Peyer's patch (tissue), 4 donors: ENCODE data around the gene GOLGA6L10. TPM values are rescaled to one million over a fixed set of nuclear protein-coding genes. Genes with fewer than 3 reads are reported as not detected.

Source experiments
- DNase-seq, 3 donors: peaks; one replicate each; pipeline ENCODE4 v3.0.0-alpha.2; 2017 to 2019
- H3K27ac ChIP-seq, 4 donors: fragments of 200-600 bp; sonication (generic); one replicate each; pipeline ENCODE4 v1.5.1; 2016 to 2019
- H3K27me3 ChIP-seq, 2 donors: fragments of 200-600 bp; sonication (generic); one replicate each; pipeline ENCODE4 v1.5.1; 2019
- H3K36me3 ChIP-seq, 3 donors: fragments of 200-600 bp; sonication (generic); one replicate each; pipeline ENCODE4 v1.5.1; 2016 to 2019
- H3K4me1 ChIP-seq, 4 donors: fragments of 200-600 bp; sonication (generic); one replicate each; pipeline ENCODE4 v1.5.1; 2016 to 2019
- H3K4me3 ChIP-seq, 4 donors: fragments of 200-600 bp; sonication (generic); 1 replicate in 3 of 4; 2 replicates in 1 of 4; pipeline ENCODE4 v1.5.1; 2016 to 2019; ENCODE audit warnings: mild to moderate bottlenecking in 1 of 4
- H3K9me3 ChIP-seq, 4 donors: fragments of 200-600 bp; sonication (generic); one replicate each; pipeline ENCODE4 v1.5.1; 2016 to 2019; ENCODE audit warnings: mild to moderate bottlenecking in 1 of 4
- POLR2A ChIP-seq, 2 donors: fragments of 450-650 bp; IDR thresholded peaks; one replicate each; pipeline ENCODE4 v1.5.1; 2017; ENCODE audit warnings: antibody characterized with exemption in 2 of 2, mild to moderate bottlenecking in 2 of 2, moderate library complexity in 2 of 2
- total RNA-seq, 4 donors: library from RNA; depleted of rRNA; stranded (reverse); fragments of >200 nt; gene quantifications; one replicate each; pipeline ENCODE4 v1.1.0, GENCODE V29; 2016
- TF ChIP-seq, protein P1 (sequence below), 6 experiments: fragments of 450-650 bp in 4 of 6; fragments of 200-600 bp in 2 of 6; sonication (generic) in 1 of 6; IDR thresholded peaks; one replicate each; pipeline ENCODE4 v1.5.1; 2017 to 2019; ENCODE audit warnings: antibody characterized with exemption in 6 of 6, mild to moderate bottlenecking in 3 of 6, moderate library complexity in 1 of 6

GOLGA6L10 gene
- total RNA-seq, 4 donors from 2014 or later, result 0.95 to 5.8 (median 1.6) TPM; not detected in 1

DNA sequence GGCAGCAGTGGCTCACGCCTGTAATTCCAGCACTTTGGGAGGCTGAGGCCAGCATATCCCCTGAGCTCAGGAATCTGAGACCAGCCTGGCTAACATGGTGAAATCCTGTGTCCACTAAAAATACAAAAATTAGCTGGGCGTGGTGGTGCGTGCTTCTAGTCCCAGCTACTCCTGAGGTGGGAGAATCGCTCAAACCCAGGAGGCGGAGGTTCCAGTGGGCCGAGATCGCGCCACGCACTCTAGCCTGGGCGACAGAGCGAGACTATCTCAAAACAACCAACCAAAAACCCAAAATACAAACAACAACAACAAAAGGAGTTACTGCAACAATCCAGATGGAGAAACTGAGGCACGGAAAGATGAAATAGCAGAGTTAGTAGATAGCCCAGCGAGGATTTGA lies 51.2 kb downstream of the GOLGA6L10 start:
- no peak overlapping the region for H3K4me3 ChIP-seq
- no peaks in the 10 kb centered on the region for H3K27me3 ChIP-seq
- H3K36me3 ChIP-seq, result no peaks in the 10 kb centered on the region
- H3K9me3 ChIP-seq, result no peaks in the 10 kb centered on the region
- TF ChIP-seq, protein P1, sequence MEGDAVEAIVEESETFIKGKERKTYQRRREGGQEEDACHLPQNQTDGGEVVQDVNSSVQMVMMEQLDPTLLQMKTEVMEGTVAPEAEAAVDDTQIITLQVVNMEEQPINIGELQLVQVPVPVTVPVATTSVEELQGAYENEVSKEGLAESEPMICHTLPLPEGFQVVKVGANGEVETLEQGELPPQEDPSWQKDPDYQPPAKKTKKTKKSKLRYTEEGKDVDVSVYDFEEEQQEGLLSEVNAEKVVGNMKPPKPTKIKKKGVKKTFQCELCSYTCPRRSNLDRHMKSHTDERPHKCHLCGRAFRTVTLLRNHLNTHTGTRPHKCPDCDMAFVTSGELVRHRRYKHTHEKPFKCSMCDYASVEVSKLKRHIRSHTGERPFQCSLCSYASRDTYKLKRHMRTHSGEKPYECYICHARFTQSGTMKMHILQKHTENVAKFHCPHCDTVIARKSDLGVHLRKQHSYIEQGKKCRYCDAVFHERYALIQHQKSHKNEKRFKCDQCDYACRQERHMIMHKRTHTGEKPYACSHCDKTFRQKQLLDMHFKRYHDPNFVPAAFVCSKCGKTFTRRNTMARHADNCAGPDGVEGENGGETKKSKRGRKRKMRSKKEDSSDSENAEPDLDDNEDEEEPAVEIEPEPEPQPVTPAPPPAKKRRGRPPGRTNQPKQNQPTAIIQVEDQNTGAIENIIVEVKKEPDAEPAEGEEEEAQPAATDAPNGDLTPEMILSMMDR (IDR thresholded peaks at IDR 0.05), result no peak
- TF ChIP-seq POLR2A (IDR thresholded peaks at IDR 0.05), result no peak
- H3K4me1 ChIP-seq, result peaks cover 0 to 5% (median 0%) of the 10 kb centered on the region in 4 donors
- no peak overlapping the region for H3K27ac ChIP-seq
- no peak for DNase-seq

DNA sequence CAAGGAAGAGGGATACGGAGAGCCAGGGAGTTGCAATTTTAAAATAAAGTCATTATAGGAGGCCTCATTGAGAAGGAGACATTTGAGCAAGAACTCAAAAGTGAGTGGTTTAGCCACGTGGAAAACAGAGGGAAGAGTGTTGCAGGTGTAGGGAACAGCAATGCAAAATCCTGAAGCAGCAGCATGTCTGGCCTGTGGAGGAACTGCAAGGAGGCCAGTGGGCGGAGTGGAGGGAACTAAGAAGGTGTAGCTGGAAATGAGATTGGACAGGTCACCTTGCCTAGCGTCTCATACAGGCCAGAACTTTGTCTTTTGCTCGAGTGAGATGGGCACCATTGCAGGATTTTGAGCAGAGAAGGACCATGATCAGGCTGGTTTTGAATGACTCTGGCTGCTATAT lies 51.7 kb downstream of the GOLGA6L10 start:
- no peaks in the 10 kb centered on the region for H3K9me3 ChIP-seq
- H3K27me3 ChIP-seq, result no peaks in the 10 kb centered on the region
- no peaks in the 10 kb centered on the region for H3K36me3 ChIP-seq
- TF ChIP-seq, protein P1 (IDR thresholded peaks at IDR 0.05), result no peak
- no peak for TF ChIP-seq POLR2A (IDR thresholded peaks at IDR 0.05)
- no peak overlapping the region for H3K4me3 ChIP-seq
- DNase-seq, result no peak
- peaks cover 0 to 5% (median 0%) of the 10 kb centered on the region in 4 donors for H3K4me1 ChIP-seq
- H3K27ac ChIP-seq, result no peak overlapping the region

- Histone ChIP-seq H3K4me3 (no peak overlapping the region), H3K27me3 (no peaks in the 10 kb centered on the region), H3K9me3 (no peaks in the 10 kb centered on the region), H3K36me3 (no peaks in the 10 kb centered on the region), H3K27ac (no peak overlapping the region), H3K4me1 (peaks cover 0 to 5% (median 0%) of the 10 kb centered on the region in 4 donors)
- TF ChIP-seq POLR2A (IDR thresholded peaks at IDR 0.05), result no peak
- TF ChIP-seq, protein P1 (IDR thresholded peaks at IDR 0.05), result no peak
- no peak for DNase-seq
Observed at GRCh38 chr15:82294061-82294690, 55.1 kb downstream of the GOLGA6L10 start.

- Histone ChIP-seq H3K27me3 (no peaks in the 10 kb centered on the region), H3K27ac (no peak overlapping the region), H3K4me3 (no peak overlapping the region), H3K36me3 (no peaks in the 10 kb centered on the region), H3K4me1 (no peaks in the 10 kb centered on the region), H3K9me3 (no peaks in the 10 kb centered on the region)
- no peak for TF ChIP-seq POLR2A (IDR thresholded peaks at IDR 0.05)
- TF ChIP-seq, protein P1 (IDR thresholded peaks at IDR 0.05), result no peak
- DNase-seq, result no peak
Observed at GRCh38 chr15:82292271-82292670, 57.0 kb downstream of the GOLGA6L10 start.

Other genes with a start within 250 kb of the GOLGA6L10 start
- gene EFL1, start 86.7 kb downstream of the GOLGA6L10 start, total RNA-seq, result 10 to 100 TPM; 32.2 to 43.9 (median 40.0) TPM
- 1 to 10 TPM in 1 of 4 donors, not detected in 3; 5.0 TPM for gene SAXO2, start 86.7 kb downstream of the GOLGA6L10 start, total RNA-seq
- gene GOLGA6L9, start 80.3 kb upstream of the GOLGA6L10 start, total RNA-seq, result 10 to 100 TPM in 1 of 4 donors, 1 to 10 TPM in 3; 3.0 to 13.2 (median 6.4) TPM
- 1,000 to 10,000 TPM in 1 of 4 donors, 100 to 1,000 TPM in 3; 237 to 1,533 (median 677) TPM for gene RPS17, start 191.0 kb upstream of the GOLGA6L10 start, total RNA-seq